Measurements from ENCODE around the gene MVK. TPM values are rescaled to one million over a fixed set of nuclear protein-coding genes. Genes with fewer than 3 reads are reported as not detected.

Gene MVK
- total RNA-seq, 2 experiments from 2014 or later: 8.2 to 8.4 TPM

GRCh38 chr12:109553906-109554500 is 19.6 kb upstream of the MVK start:
- H3K27ac ChIP-seq (ENCODE audit: low read depth in 1 of 2, low read length in 2 of 2): no peak overlapping the region
- H3K36me3 Mint-ChIP-seq (ENCODE audit: low read depth): no peaks in the 10 kb centered on the region
- H3K36me3 ChIP-seq (ENCODE audit: insufficient read depth, low read length): no peaks in the 10 kb centered on the region
- H3K27me3 ChIP-seq (ENCODE audit: control insufficient read depth in 1 of 2, insufficient read depth in 2 of 2, low read length in 2 of 2): peaks cover 0 to under 1% of the 10 kb centered on the region in 2 experiments
- peaks cover 6% of the 10 kb centered on the region for H3K27me3 Mint-ChIP-seq
- ATAC-seq (ENCODE audit: poor library complexity) (no peak), DNase-seq (no peak)
- no peaks in the 10 kb centered on the region for H3K4me1 ChIP-seq (ENCODE audit: insufficient read depth, low read length)
- H3K4me3 ChIP-seq (ENCODE audit: low read length): no peak overlapping the region
- no peak overlapping the region for H3K4me3 Mint-ChIP-seq
- H3K27ac Mint-ChIP-seq: no peak overlapping the region
- H3K4me1 Mint-ChIP-seq (ENCODE audit: low read depth): no peaks in the 10 kb centered on the region
- intact Hi-C loops (cut with DNase I, micrococcal nuclease): no loop called here
- H3K9me3 Mint-ChIP-seq: no peaks in the 10 kb centered on the region
- no peak for TF ChIP-seq CTCF (IDR thresholded peaks at IDR 0.05)
- CTCF ChIA-PET: no interaction called here
- no peaks in the 10 kb centered on the region for H3K9me3 ChIP-seq (ENCODE audit: control insufficient read depth in 1 of 2, insufficient read depth in 1 of 2, low read length in 2 of 2)
- POLR2A ChIA-PET: no interaction called here

DNA sequence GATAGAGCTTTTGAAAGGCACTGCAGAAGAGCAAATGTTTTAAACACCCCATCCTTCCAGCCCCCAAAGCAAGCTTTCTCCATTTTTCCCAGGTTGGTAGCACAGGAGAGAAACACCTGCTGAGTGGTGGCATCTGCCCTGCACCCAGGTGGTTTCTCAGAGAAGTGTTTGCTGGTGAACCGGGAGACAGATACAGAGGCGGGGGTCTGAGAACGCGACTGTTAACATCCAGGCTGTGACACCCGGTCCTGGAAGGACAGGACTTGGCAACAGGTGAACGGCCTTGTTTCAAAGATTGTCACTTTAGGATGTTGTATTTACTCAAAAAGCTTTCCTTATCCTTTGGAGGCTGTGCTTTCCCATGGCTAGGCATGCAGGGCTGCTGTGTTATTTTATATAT is 18.8 kb upstream of the MVK start:
- Mint-ChIP-seq H3K4me3 (no peak overlapping the region), H3K4me1 (ENCODE audit: low read depth) (no peaks in the 10 kb centered on the region), H3K9me3 (no peaks in the 10 kb centered on the region), H3K27ac (no peak overlapping the region), H3K27me3 (peaks cover 3% of the 10 kb centered on the region), H3K36me3 (ENCODE audit: low read depth) (no peaks in the 10 kb centered on the region)
- DNase-seq (no peak), ATAC-seq (ENCODE audit: poor library complexity) (no peak)
- ChIA-PET CTCF (no interaction called here), POLR2A (interaction anchor here (0.7 kb wide), 1 partner anchor 14 kb away, joined by 3 read pairs; no protein-coding TSS in a partner anchor)
- intact Hi-C loops (cut with DNase I, micrococcal nuclease): no loop called here
- TF ChIP-seq CTCF (IDR thresholded peaks at IDR 0.05): no peak
- H3K4me1 ChIP-seq (ENCODE audit: insufficient read depth, low read length): no peaks in the 10 kb centered on the region
- no peaks in the 10 kb centered on the region for H3K36me3 ChIP-seq (ENCODE audit: insufficient read depth, low read length)
- no peaks in the 10 kb centered on the region for H3K27me3 ChIP-seq (ENCODE audit: control insufficient read depth in 1 of 2, insufficient read depth in 2 of 2, low read length in 2 of 2)
- H3K4me3 ChIP-seq (ENCODE audit: low read length): no peak overlapping the region
- no peak overlapping the region for H3K27ac ChIP-seq (ENCODE audit: low read depth in 1 of 2, low read length in 2 of 2)
- H3K9me3 ChIP-seq (ENCODE audit: control insufficient read depth in 1 of 2, insufficient read depth in 1 of 2, low read length in 2 of 2): no peaks in the 10 kb centered on the region

DNA sequence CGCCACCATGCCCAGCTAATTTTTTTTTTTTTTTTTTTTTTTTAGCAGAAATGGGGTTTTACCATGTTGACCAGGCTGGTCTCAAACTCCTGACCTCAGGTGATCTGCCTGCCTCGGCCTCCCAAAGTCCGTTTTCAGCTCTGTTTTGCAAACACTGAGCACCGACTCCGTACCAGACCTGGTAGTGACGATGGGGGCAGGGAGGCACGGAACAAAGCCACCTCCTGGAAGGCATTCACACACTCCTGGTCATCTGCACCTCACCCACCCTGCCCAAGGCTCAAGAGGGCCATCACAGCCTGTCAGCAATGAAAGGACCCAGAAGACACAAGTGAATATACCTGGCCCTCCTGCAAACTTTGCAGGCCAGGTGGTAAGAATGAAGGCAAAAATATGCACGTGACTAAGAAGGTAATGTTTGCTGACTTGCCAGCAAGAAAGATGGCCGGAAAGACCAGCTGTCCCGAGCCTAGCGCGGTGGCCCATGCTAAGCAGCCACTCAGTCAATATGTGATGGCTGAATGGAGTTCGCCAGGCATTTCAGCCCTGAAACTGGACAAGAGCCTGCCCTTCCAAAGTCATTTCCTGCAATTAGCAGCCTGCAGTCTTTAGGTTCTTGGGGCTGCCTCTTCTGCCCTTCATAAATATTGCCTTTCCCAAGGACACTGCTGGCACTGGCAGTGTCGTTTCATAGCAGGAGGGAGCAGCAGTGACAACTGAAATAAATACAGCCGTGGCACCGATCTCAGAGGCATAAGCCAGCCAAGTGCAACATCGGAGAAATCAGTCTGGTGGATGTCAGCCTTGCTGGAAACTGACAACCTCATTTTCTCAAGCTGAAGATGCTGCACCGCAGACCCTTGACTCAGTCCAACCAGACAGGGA is 17.9 kb upstream of the MVK start:
- no peaks in the 10 kb centered on the region for H3K27me3 Mint-ChIP-seq
- no peaks in the 10 kb centered on the region for H3K36me3 Mint-ChIP-seq (ENCODE audit: low read depth)
- no peak overlapping the region for H3K27ac ChIP-seq (ENCODE audit: low read depth in 1 of 2, low read length in 2 of 2)
- intact Hi-C loops (cut with DNase I, micrococcal nuclease): no loop called here
- H3K4me1 ChIP-seq (ENCODE audit: insufficient read depth, low read length): no peaks in the 10 kb centered on the region
- H3K27me3 ChIP-seq (ENCODE audit: control insufficient read depth in 1 of 2, insufficient read depth in 2 of 2, low read length in 2 of 2): no peaks in the 10 kb centered on the region
- TF ChIP-seq CTCF (IDR thresholded peaks at IDR 0.05): no peak
- no peak overlapping the region for H3K4me3 Mint-ChIP-seq
- no peak for ATAC-seq (ENCODE audit: poor library complexity)
- ChIA-PET POLR2A (no interaction called here), CTCF (no interaction called here)
- H3K36me3 ChIP-seq (ENCODE audit: insufficient read depth, low read length): no peaks in the 10 kb centered on the region
- no peaks in the 10 kb centered on the region for H3K9me3 Mint-ChIP-seq
- no peak for DNase-seq
- no peak overlapping the region for H3K4me3 ChIP-seq (ENCODE audit: low read length)
- no peaks in the 10 kb centered on the region for H3K4me1 Mint-ChIP-seq (ENCODE audit: low read depth)
- H3K27ac Mint-ChIP-seq: no peak overlapping the region
- no peaks in the 10 kb centered on the region for H3K9me3 ChIP-seq (ENCODE audit: control insufficient read depth in 1 of 2, insufficient read depth in 1 of 2, low read length in 2 of 2)
